ENCODE data around the gene BTG1. TPM values are rescaled to one million over a fixed set of nuclear protein-coding genes. Genes with fewer than 3 reads are reported as not detected.

The BTG1 gene
- total and polyA plus RNA-seq, 9 of the 15 experiments (the other 6 are each of a cell fraction or from before 2014, with no cell fraction given): 3.7 to 28.6 (median 7.4) TPM

- no peak overlapping the region for H2AFZ ChIP-seq (ENCODE audit: low read depth, low read length)
- FAIRE-seq: no peak
- no peak overlapping the region for H3K4me2 ChIP-seq (ENCODE audit: insufficient read depth, low read length)
- H3K9ac ChIP-seq (ENCODE audit: insufficient read depth in 1 of 2, low read depth in 2 of 2, low read length in 2 of 2): no peak overlapping the region
- no peaks in the 10 kb centered on the region for H3K79me2 ChIP-seq (ENCODE audit: control insufficient read depth, insufficient read depth, low read length)
- ChIA-PET CTCF (ENCODE audit: low intra/inter-chr PET ratio) (no interaction called here), POLR2A (no interaction called here)
- no peak overlapping the region for H3K27ac ChIP-seq (ENCODE audit: extremely low read depth, low read depth, low read length)
- in situ Hi-C loops (cut with MboI): no loop called here
- no peak overlapping the region for H3K4me3 ChIP-seq
- WGBS (ENCODE audit: insufficient coverage, low coverage, missing lambda C conversion rate): 28% methylated on average over 2 of the region's 2 CpGs
- H3K27me3 ChIP-seq (ENCODE audit: control insufficient read depth in 2 of 2, insufficient read depth in 2 of 2, low read length in 2 of 2): no peaks in the 10 kb centered on the region
- no peak for DNase-seq (ENCODE audit: extremely low read depth in 1 of 4, low spot score in 3 of 4)
- intact Hi-C loops (cut with micrococcal nuclease): no loop called here
- ATAC-seq: no peak
- no peaks in the 10 kb centered on the region for H3K36me3 ChIP-seq (ENCODE audit: control insufficient read depth, insufficient read depth, low read length)
- H3K9me1 ChIP-seq (ENCODE audit: control insufficient read depth, insufficient read depth, low read length): no peaks in the 10 kb centered on the region
- 0 out of 2 replicates have a peak, but pooled peaks cover 4% of the 10 kb centered on the region for H3K9me3 ChIP-seq (replicated peaks; ENCODE audit: control insufficient read depth, insufficient read depth, low read depth, low read length)
- H3K4me1 ChIP-seq (replicated peaks in 1 of 2; ENCODE audit: control insufficient read depth in 2 of 2, insufficient read depth in 2 of 2, low read length in 2 of 2): no peaks in the 10 kb centered on the region
- no peaks in the 10 kb centered on the region for H4K20me1 ChIP-seq (replicated peaks; ENCODE audit: control insufficient read depth, insufficient read depth, low read length)
- no TSS peak for BruUV-seq (replicated peaks)
- TF ChIP-seq ZNF589 (CRISPR knock-in tag; IDR thresholded peaks at IDR 0.05; ENCODE audit: low read depth) (no peak), ZFP1 (CRISPR knock-in tag; IDR thresholded peaks at IDR 0.05) (no peak), ZNF449 (CRISPR knock-in tag; IDR thresholded peaks at IDR 0.05) (no peak), KDM4B (IDR thresholded peaks at IDR 0.05; ENCODE audit: borderline replicate concordance in 2 of 2, low read depth in 1 of 2) (no peak), FIP1L1 (IDR thresholded peaks at IDR 0.05; ENCODE audit: low read depth, low read length, poor library complexity, severe bottlenecking) (no peak), TFAM (CRISPR knock-in tag; conservative IDR thresholded peaks at IDR 0.05) (no peak), IRF2 (CRISPR knock-in tag; IDR thresholded peaks at IDR 0.05) (no peak), NR0B1 (IDR thresholded peaks at IDR 0.05; ENCODE audit: partially characterized antibody) (no peak), FOXA3 (CRISPR knock-in tag; conservative IDR thresholded peaks at IDR 0.05 in 1 of 2, IDR thresholded peaks at IDR 0.05 in 1 of 2) (no peak), SAFB (IDR thresholded peaks at IDR 0.05; ENCODE audit: borderline replicate concordance, low read depth, low read length) (no peak), ZNF174 (CRISPR knock-in tag; IDR thresholded peaks at IDR 0.05) (no peak), DPF2 (IDR thresholded peaks at IDR 0.05) (no peak), ZNF76 (CRISPR knock-in tag; IDR thresholded peaks at IDR 0.05; ENCODE audit: borderline replicate concordance) (no peak), PRDM10 (IDR thresholded peaks at IDR 0.05; ENCODE audit: partially characterized antibody) (no peak), RB1 (IDR thresholded peaks at IDR 0.05; ENCODE audit: low read depth) (no peak), HDAC6 (IDR thresholded peaks at IDR 0.05; ENCODE audit: low read depth, low read length) (no peak), ZNF124 (CRISPR knock-in tag; IDR thresholded peaks at IDR 0.05) (no peak)
Measured at GRCh38 chr12:92193846-92194245, 48.2 kb upstream of the BTG1 start.

Data from K562 (cell line).